Activated naive CD4-positive, alpha-beta T cell treated with anti-CD3 and anti-CD28 coated beads, Interleukin-2, amount 50 U/mL, for 72 hours (primary cell): ENCODE data around the gene SDK2. TPM values are rescaled to one million over a fixed set of nuclear protein-coding genes. Genes with fewer than 3 reads are reported as not detected.
A peak's percentile ranks its signal among the peaks of the same experiment; 100 is the strongest.
"Not testable (repeated sequence)": the region's sequence is repeated elsewhere in the genome, so short reads cannot be mapped to it uniquely, and the experiment has no call there.

Source experiments
- ATAC-seq, 2 donors: fragments of 150-1000 bp; cut with Tn5 transposase; 2 replicates each; pipeline ENCODE4 v1.10.0; 2021; ENCODE audit warnings: mild to moderate bottlenecking in 2 of 2, moderate library complexity in 2 of 2
- DNase-seq, 2 donors: peaks; one replicate each; pipeline ENCODE4 v3.0.0; 2021 to 2022; ENCODE audit warnings: low spot score in 2 of 2
- H3K27ac Mint-ChIP-seq, 2 donors: one replicate each; pipeline ENCODE4 v1.8.0; 2022; ENCODE audit warnings: mild to moderate bottlenecking in 2 of 2, mixed read lengths in 2 of 2
- H3K36me3 Mint-ChIP-seq, 2 donors: one replicate each; pipeline ENCODE4 v1.8.0; 2022; ENCODE audit warnings: mixed read lengths in 2 of 2
- H3K9me3 Mint-ChIP-seq, 2 donors: one replicate each; pipeline ENCODE4 v1.8.0; 2022; ENCODE audit warnings: mixed read lengths in 2 of 2
- total RNA-seq, 2 donors: library from RNA; stranded (reverse); gene quantifications; one replicate each; pipeline ENCODE4 v1.2.3, GENCODE V29; 2022

Gene SDK2
- total RNA-seq, 2 donors from 2014 or later, result 0.66 to 1.5 TPM

DNA sequence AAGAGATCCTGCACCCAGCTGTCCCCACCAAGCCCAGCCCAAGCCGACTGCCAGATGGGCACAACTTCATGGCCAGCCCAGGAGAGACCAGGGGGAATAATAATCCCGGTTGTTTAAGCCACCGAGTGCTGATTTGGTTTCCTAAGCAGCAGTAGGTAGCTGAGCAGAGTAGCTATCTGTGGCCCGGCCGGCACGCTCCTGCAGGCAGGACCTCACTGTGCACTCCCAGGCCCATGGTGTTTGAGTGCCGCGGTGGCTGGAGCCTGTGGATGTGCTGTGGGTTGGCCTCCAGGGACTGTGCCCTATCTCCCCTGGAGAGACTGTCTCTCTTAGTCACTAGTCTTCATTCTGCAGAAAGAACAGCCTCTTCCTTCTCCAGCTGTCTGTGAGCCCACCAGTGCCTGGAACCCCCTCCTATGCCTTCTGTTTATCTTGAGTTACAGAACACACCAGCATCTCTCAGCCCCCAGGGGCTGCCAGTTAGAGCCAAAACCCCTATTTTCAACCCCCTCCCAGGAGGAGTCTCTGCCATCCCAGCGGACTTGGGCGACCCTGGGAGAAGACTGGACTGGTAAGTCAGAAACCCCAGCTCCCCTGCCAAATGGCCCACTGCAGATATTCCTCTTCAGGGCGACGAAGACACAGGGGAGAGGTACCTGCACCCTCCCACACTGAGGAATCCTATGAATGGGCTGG, 152.0 kb downstream of the SDK2 start:
- H3K27ac Mint-ChIP-seq, result no peak overlapping the region
- ATAC-seq (no peak), DNase-seq (no peak)
- H3K36me3 Mint-ChIP-seq, result no peaks in the 10 kb centered on the region
- H3K9me3 Mint-ChIP-seq, result no peaks in the 10 kb centered on the region

DNA sequence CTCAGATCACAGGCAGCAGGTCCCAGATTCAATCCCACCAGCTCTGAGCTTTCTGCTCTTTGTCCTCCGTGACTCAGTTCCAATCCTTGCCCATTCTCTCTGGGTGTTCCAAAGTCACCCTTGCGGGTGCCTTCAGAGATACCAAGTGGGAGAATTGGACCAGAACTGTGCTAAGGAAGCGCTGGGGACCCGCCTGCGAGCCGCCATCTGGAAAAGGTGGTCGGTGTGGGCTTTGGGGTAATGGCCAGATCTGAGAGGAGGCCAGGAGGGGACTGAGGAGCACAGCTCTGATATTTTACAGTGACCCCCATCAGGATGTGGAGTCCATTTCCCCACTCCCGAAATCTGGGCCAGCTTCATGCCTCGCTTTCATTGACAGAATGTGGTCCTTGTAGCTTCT, 152.6 kb downstream of the SDK2 start:
- ATAC-seq (no peak), DNase-seq (no peak)
- Mint-ChIP-seq H3K9me3 (no peaks in the 10 kb centered on the region), H3K36me3 (no peaks in the 10 kb centered on the region), H3K27ac (no peak overlapping the region)

DNA sequence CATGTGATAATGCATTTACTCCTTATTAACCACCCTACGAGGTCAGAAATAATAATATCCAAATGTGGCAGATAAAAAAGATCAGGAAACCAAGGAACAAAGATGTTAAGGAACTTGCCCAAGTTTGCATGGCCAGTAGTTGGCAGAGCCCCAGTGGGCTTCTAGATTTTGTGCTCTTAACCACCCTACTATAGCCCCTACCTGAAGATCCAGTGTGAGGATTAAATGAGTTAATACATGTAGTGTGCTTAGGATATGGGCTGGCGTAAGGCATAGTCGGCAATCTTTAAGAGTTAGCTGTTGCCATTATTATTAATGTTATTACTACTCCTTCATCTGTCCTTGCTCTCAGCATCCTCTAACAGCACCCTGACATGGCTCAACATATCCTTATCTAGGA, 153.4 kb downstream of the SDK2 start:
- Mint-ChIP-seq H3K36me3 (peaks cover 2 to 4% of the 10 kb centered on the region in 2 donors), H3K9me3 (peaks cover 4 to 5% of the 10 kb centered on the region in 2 donors), H3K27ac (no peak overlapping the region)
- no peak for ATAC-seq
- no peak for DNase-seq

DNA sequence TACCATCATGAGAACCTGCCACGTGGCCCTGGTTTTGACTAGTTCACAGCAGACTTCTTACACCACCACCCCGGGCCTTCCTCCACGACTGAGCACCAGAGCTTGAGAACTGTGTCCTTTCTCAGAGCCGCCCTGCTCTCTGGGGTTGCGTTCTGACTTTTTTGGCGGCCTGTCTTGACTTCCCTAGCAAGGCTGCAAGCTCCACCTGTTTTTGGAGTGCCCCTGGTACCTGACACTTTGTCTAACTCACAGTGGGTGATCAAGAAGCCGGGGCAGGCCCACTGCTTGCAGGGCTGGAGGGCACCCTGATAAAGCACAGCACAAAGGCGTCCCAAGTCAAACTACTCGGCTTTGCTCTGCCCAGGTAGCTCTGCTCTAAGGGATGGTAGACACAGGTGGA, 154.3 kb downstream of the SDK2 start:
- ATAC-seq (no peak), DNase-seq (no peak)
- H3K9me3 Mint-ChIP-seq, result peaks cover 9 to 13% of the 10 kb centered on the region in 2 donors
- H3K36me3 Mint-ChIP-seq, result peaks cover 8 to 13% of the 10 kb centered on the region in 2 donors
- H3K27ac Mint-ChIP-seq, result no peak overlapping the region

DNA sequence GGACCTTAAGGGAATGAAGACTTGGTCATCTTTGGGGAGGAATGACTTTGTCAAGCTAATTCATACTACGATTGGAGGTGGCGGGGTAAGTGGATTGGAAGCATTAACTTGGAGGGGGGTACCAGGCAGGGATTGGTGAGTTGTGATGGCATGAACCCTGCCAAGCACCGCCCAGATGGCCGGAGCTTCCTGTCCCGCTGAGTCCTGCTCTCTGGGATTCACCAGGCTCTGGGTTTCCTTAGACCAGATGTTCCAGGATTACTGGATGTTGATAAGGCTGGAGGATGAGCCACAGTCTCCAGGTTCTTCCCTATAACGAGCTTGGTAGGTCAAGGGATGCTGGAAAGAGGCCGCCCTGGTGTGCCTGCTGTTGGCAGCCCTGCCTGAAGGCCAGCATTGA, 154.9 kb downstream of the SDK2 start:
- ATAC-seq (no peak), DNase-seq (no peak)
- Mint-ChIP-seq H3K27ac (no peak overlapping the region), H3K36me3 (peaks cover 12 to 17% of the 10 kb centered on the region in 2 donors), H3K9me3 (peaks cover 12 to 18% of the 10 kb centered on the region in 2 donors)

DNA sequence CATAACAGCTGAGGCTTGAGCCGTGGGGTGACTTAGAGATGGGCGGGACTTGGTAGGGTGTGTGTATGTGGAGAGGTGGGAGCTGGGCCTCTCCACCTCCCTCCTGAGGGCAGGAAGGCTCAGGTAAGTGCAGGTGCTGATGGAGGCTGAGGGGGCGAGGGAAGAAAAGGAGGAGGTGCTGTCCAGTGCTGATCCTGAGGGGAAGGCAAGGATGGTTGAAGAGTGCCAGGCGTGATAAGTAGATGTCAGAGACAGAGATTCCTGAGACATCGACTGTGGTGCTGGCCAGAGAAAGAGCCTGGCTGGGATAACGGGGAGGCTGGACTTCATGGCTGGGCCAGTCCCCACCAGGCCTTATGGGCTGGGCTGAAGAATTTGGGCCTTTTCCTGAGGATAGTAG, 159.1 kb downstream of the SDK2 start:
- H3K27ac Mint-ChIP-seq, result peak overlapping the region in 1 of 2 donors; percentile 5
- DNase-seq (no peak), ATAC-seq (no peak)
- peaks cover 12 to 18% of the 10 kb centered on the region in 2 donors for H3K9me3 Mint-ChIP-seq
- H3K36me3 Mint-ChIP-seq, result peaks cover 12 to 17% of the 10 kb centered on the region in 2 donors

DNA sequence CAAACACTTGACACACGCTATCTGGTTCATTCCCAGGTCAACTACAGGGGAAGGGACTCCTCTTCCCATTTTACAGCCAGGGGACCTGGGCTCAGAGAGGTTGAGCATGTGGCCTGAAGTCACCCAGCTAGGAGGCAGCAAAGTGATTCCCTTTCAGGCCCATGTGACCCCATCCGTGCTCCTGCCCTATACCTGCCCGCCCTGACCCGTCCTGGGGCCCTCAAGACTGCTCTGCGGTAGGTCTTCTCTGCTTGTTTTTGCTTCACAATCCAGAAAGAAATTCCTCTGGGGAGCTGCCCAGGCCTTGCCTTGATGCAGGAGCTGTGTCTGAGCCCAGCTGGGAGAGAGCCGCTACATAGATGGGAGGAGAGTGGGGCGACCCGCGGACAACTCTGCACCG, 161.4 kb downstream of the SDK2 start:
- peaks cover 12 to 18% of the 10 kb centered on the region in 2 donors for H3K9me3 Mint-ChIP-seq
- H3K36me3 Mint-ChIP-seq, result peaks cover 12 to 17% of the 10 kb centered on the region in 2 donors
- no peak for DNase-seq
- ATAC-seq, result no peak
- no peak overlapping the region for H3K27ac Mint-ChIP-seq

DNA sequence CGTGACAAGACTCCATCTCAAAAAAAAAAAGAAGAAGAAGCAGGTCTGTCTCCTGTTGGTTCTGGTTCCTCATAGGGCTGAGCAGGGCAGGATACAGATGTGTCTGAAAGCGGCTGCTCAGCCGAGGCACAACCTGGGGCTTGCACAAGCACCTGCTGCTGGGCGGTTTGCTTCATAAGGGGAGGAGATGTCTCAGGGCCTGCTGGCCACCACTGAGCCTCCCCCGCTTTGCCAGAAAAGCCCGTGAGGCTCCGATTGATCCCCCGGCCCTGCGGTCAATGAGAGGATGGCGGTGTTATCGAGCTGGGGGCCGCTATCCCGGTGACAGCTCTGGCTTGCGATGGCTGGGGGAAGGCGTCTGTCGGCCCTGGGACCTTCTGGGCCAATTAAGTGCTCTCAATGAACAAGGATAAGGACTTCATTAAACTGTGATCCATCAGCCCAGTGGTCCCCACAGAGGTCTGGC, 162.0 kb downstream of the SDK2 start:
- no peak for DNase-seq
- no peak for ATAC-seq
- peaks cover 12 to 17% of the 10 kb centered on the region in 2 donors for H3K36me3 Mint-ChIP-seq
- H3K27ac Mint-ChIP-seq, result no peak overlapping the region
- peaks cover 12 to 18% of the 10 kb centered on the region in 2 donors for H3K9me3 Mint-ChIP-seq

DNA sequence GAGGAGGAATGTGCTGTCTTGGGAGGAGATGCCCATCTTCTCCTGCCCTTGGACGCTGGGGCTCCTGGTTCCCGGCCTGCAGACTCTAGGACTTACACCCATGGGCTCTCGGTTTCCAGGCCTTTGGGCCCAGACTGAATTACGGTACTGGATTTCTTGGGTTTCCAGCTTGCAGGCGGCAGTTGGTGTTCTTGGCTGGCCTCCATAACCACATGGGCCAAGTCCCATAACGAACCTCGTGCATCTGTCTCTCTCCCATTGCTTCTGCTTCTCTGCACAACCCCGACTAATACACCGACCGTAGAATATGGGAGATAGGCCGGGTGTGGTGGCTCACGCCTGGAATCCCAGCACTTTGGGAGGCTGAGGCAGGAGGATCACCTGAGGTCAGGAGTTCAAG, 162.6 kb downstream of the SDK2 start:
- Mint-ChIP-seq H3K36me3 (peaks cover 12 to 17% of the 10 kb centered on the region in 2 donors), H3K9me3 (peaks cover 12 to 18% of the 10 kb centered on the region in 2 donors), H3K27ac (no peak overlapping the region)
- DNase-seq (no peak), ATAC-seq (no peak)

DNA sequence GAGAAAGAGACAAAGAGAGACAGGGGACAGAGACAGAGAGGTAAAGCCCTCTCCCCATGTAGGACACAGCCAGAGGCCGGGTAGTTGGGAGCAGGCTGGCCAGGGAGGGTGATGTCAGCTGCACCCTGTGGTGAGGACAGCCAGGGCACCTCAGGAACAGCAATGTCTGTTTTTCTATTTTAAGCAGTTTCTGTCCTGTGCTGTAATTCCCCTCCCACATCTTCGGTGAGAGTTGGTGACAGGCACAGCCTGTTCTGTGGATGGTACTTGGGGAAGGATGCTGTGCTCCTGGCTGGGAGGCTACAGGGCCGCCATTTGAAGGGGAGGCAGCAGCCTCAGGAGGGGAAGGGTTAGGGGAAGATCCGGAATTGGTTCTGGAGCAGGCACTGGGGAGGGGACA, 163.5 kb downstream of the SDK2 start:
- peak overlapping the region in 1 of 2 donors; percentile 43 for H3K27ac Mint-ChIP-seq
- ATAC-seq (no peak), DNase-seq (no peak)
- H3K9me3 Mint-ChIP-seq, result peaks cover 6 to 13% of the 10 kb centered on the region in 2 donors
- peaks cover 9 to 12% of the 10 kb centered on the region in 2 donors for H3K36me3 Mint-ChIP-seq

DNA sequence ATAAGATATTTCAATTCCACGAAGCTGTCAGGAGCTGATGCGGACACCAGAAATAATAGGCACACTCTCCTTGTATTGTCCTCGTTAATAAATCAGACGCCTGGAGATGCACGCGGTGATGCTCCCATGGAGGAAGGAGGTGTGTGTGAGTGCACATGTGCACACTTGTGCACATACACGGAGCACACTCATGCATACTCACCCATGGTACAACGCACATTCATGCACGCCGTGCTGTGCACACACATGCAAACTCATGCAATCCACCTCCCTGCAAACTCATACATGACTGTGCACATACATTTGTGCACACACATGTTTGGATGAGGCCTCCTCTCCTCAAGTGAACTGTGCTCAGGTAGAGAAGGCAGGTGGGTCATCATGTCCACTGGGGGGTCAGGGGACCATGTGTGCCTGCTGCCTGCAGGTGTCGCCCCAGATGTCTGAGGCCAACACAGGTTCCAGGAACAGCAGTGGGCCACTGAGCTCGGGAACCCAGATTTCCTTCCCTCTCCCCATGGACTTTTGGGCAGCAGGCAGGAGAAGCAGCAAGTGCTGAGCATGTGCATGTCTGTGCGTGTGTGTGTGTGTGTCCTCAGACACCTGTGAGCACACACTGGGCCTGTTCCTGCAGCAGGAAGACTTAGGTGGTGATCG, 165.3 kb downstream of the SDK2 start:
- Mint-ChIP-seq H3K36me3 (no peaks in the 10 kb centered on the region), H3K9me3 (no peaks in the 10 kb centered on the region), H3K27ac (no peak overlapping the region)
- ATAC-seq, result no peak
- DNase-seq, result no peak

DNA sequence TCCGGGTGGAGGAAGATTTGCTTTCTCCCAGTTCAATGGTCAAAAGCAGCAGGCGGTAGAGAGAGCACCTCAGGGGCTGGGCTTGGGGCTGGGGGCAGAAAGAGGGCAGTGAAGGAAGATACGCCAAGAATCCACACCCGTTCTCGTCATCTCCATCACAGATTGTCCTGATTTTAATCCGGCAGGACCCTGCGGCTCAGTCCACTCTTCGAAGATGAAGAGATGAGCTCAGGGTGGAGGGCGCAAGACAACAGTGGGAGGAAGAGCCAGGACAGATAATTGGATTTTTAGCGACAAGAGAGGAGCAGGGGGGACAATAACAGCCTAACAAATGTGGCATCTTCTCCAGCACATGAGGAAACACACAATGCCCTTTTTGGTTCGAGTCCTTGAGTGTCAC, 165.9 kb downstream of the SDK2 start:
- no peak for DNase-seq
- Mint-ChIP-seq H3K36me3 (no peaks in the 10 kb centered on the region), H3K9me3 (no peaks in the 10 kb centered on the region), H3K27ac (no peak overlapping the region)
- no peak for ATAC-seq

DNA sequence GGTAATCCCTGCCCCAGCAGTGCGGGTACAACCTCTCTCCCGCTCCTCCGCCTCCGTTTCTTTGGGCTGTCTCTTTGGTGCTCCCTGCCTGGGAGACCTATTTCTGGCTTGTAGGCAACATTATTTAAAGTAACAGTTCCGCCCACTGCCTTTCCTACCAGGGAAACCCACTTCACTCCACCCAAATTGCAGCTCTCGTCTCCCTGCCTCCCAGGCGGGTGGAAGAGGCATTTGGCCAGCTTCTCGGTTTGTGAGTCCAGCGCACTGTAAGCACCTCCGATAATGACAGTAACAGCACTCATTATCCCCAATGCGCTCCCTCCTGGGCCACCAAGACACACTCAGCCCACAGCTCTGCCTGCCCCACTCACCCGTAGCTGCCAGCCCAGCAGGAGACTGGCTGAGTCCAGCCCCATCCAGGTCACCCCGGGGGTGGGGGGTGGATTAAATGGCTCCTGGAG, 167.3 kb downstream of the SDK2 start:
- peaks cover 0 to 6% of the 10 kb centered on the region in 2 donors for H3K9me3 Mint-ChIP-seq
- DNase-seq (no peak), ATAC-seq (no peak)
- H3K27ac Mint-ChIP-seq, result no peak overlapping the region
- peaks cover 0 to 6% of the 10 kb centered on the region in 2 donors for H3K36me3 Mint-ChIP-seq

DNA sequence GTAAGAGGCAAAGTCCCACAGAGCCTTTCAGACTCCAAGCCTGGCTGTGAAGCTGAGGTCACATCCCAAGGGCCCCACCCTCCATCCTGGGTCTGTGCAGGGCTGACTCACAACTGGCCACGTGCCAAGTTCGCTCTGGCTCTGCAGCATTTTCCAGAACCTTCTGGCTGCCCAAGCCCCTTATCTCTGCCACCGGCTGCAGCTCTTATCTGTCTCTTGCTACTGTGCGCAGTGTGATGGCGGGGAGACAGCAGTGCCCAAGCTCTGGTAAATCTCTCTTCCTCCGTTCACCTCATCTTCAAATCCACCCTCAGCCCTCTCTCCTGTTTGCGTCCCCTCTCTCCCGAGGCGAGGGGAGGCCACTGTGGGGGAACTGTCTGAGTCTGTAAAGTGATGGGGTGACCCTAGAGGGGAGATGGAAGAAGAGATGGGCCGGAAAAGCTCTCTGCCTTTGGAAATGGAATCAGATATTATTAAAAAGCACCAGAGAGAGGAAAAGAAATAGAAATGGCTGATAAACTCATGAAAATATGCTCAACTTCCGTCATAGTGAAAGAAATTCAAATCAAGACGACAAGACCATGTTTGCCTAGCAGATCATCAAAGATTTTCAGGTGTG, 169.8 kb downstream of the SDK2 start:
- DNase-seq (no peak), ATAC-seq (no peak)

DNA sequence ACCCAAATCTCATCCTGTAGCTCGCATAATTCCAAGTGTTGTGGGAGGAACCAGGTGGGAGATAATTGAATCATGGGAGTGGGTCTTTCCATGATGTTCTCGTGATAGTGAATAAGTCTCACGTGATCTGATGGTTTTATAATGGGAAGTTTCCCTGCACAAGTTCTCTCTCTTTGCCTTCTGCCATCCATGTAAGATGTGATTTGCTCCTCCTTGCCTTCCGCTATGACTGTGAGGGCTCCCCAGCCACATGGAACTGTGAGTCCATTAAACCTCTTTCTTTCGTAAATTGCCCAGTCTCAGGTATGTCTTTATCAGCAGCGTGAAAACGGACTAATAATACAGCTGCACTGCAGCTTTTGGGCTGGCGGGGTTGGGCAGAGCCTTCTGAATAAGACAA, 171.5 kb downstream of the SDK2 start:
- not testable (repeated sequence) for H3K36me3 Mint-ChIP-seq, H3K9me3 Mint-ChIP-seq, H3K27ac Mint-ChIP-seq, DNase-seq, ATAC-seq

More for the DNA sequence above, 169.8 kb downstream of the SDK2 start:
- H3K36me3 Mint-ChIP-seq, result peaks cover 0 to 6% of the 10 kb centered on the region in 2 donors
- H3K27ac Mint-ChIP-seq, result peak overlapping the region in 1 of 2 donors; percentile 6
- peaks cover 0 to 6% of the 10 kb centered on the region in 2 donors for H3K9me3 Mint-ChIP-seq

DNA sequence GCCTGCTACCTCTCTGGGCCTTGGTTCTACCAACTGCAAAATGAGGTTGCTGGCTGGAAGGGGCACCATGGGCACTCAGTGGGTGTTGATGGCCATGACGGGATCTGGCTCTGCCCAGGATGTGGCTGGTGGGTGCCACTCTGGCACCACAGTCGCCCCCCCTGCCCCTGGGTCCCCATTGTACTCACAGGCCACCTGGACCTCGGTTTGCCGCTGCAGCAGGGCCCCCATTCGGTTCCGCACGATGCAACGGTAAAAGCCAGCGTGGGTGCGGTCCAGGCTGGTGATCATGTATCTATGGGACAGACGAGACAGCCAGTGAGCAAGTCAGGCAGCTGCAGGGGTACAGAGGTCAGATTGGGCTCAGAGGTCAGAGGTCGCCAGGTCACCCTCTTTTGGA, 172.3 kb downstream of the SDK2 start:
- peaks cover 0 to 6% of the 10 kb centered on the region in 2 donors for H3K9me3 Mint-ChIP-seq
- DNase-seq, result no peak
- ATAC-seq, result no peak
- H3K36me3 Mint-ChIP-seq, result peaks cover 0 to 6% of the 10 kb centered on the region in 2 donors
- H3K27ac Mint-ChIP-seq, result no peak overlapping the region

DNA sequence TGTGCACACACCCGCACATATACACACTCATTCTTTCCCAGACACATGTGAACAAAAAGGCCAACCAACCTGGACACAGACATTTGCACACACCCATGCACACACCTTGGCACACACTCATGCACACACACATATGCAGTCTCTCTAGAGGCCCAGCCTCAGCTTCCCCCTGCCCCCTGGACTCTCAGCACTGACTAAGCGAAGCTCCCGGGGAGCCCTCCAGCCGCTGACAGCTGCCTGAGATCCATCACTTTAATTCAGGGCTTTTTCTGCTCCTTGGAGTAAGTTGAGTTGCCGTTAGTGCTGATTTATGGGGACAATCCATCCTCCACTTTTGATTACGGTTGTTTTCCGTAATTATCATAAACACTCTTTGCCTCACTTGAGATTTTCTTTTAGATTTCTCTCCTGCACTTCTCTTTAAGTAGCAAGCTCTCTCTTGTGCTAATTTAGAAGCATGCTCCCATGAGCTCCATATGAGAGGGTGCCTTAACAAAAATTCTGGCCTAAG, 173.9 kb downstream of the SDK2 start:
- DNase-seq (no peak), ATAC-seq (no peak)
- Mint-ChIP-seq H3K27ac (no peak overlapping the region), H3K9me3 (peaks cover 0 to 6% of the 10 kb centered on the region in 2 donors), H3K36me3 (peaks cover 0 to 6% of the 10 kb centered on the region in 2 donors)
